GM12864 (cell line): ENCODE results near the gene GIGYF2.

Experiments
- DNase-seq: peaks from one replicate; pipeline ENCODE4 v3.0.0-alpha.2; 2011; ENCODE audit warnings: low read depth
- H3K4me3 ChIP-seq: 2 replicates; pipeline ENCODE4 v1.5.1; 2011; ENCODE audit warnings: mild to moderate bottlenecking, low read depth, low read length, control low read depth
- CTCF ChIP-seq: IDR thresholded peaks from 2 replicates; pipeline ENCODE4 v1.5.1; 2011; ENCODE audit warnings: low read depth, mild to moderate bottlenecking, moderate library complexity, low read length, control low read depth, inconsistent platforms; ENCODE audit errors: missing control alignments

The GIGYF2 gene

GRCh38 chr2:232829988-232830387, 132.9 kb downstream of the GIGYF2 start:
- H3K4me3 ChIP-seq: no peak overlapping the region
- DNase-seq: no peak
- TF ChIP-seq CTCF: no peak

GRCh38 chr2:232831496-232831895, 134.4 kb downstream of the GIGYF2 start:
- no peak for TF ChIP-seq CTCF

DNA sequence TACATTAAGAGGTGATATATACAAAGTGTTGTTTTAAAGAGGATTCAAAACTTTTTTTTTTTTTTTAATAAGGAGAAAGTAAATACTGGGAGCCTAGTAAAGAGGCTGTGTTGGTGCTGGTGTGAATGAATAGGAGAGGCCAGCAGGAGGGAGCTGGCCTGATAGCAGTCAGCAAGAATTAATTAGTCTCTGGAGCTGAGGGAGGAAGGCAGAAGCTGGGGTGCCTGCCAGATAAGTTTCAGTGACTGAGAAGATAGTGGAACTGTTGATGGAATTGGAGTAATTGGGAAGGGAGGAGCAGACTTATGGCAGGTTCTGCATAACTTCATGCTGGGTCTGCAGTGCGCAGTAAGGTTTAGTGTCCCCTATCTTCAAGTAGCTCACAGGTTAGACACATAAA, 136.7 kb downstream of the GIGYF2 start:
- TF ChIP-seq CTCF: no peak
- DNase-seq: no peak
- H3K4me3 ChIP-seq: no peak overlapping the region

More at GRCh38 chr2:232831496-232831895, 134.4 kb downstream of the GIGYF2 start:
- DNase-seq: no peak
- no peak overlapping the region for H3K4me3 ChIP-seq

- no peak for TF ChIP-seq CTCF
Measured at GRCh38 chr2:232835687-232836208, 138.6 kb downstream of the GIGYF2 start.

DNA sequence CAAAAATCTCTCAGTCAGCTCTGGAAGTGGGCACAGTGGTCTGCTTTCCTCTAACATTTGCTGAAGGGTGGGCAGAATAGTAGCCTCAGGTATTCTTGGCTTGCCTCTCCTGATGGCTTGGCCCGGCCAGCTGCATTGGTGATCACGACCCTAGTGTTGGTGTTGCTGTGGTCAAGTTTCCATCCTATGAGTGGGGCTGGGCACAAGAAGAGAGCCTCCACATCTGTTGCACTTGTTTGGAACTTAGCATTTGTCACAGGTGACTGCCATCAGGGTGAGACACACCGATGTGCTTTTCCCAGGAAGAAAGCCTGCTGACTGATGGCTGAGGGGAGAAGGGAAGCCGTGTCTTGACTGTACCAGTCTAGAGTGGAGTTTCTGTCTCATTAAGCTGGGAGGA, 139.8 kb downstream of the GIGYF2 start:
- no peak for DNase-seq
- no peak for TF ChIP-seq CTCF
- no peak overlapping the region for H3K4me3 ChIP-seq

More at GRCh38 chr2:232835687-232836208, 138.6 kb downstream of the GIGYF2 start:
- no peak overlapping the region for H3K4me3 ChIP-seq
- DNase-seq: no peak

GRCh38 chr2:232838406-232838874, 141.3 kb downstream of the GIGYF2 start:
- TF ChIP-seq CTCF: no peak
- peak; percentile 36 for DNase-seq
- H3K4me3 ChIP-seq: no peak overlapping the region

- DNase-seq: no peak
Measured at GRCh38 chr2:232839411-232840079, 142.4 kb downstream of the GIGYF2 start.

More at GRCh38 chr2:232839411-232840079, 142.4 kb downstream of the GIGYF2 start:
- H3K4me3 ChIP-seq: no peak overlapping the region
- no peak for TF ChIP-seq CTCF
